GM21717 (cell line): ENCODE results near the gene COL27A1.

Source experiments
- ATAC-seq: cut with Tn5 transposase; IDR thresholded peaks from one replicate; pipeline ENCODE4 v1.9.1; 2021; ENCODE audit warnings: mild to moderate bottlenecking, moderate library complexity; ENCODE audit not compliant: unreplicated experiment

The COL27A1 gene

GRCh38 chr9:114166103-114166470, 10.8 kb downstream of the COL27A1 start:
- ATAC-seq: no peak

- no peak for ATAC-seq
These were observed 11.6 kb downstream of the COL27A1 start for GRCh38 chr9:114166614-114167572.

- no peak for ATAC-seq
These were observed 12.3 kb downstream of the COL27A1 start for GRCh38 chr9:114167591-114168091.

DNA sequence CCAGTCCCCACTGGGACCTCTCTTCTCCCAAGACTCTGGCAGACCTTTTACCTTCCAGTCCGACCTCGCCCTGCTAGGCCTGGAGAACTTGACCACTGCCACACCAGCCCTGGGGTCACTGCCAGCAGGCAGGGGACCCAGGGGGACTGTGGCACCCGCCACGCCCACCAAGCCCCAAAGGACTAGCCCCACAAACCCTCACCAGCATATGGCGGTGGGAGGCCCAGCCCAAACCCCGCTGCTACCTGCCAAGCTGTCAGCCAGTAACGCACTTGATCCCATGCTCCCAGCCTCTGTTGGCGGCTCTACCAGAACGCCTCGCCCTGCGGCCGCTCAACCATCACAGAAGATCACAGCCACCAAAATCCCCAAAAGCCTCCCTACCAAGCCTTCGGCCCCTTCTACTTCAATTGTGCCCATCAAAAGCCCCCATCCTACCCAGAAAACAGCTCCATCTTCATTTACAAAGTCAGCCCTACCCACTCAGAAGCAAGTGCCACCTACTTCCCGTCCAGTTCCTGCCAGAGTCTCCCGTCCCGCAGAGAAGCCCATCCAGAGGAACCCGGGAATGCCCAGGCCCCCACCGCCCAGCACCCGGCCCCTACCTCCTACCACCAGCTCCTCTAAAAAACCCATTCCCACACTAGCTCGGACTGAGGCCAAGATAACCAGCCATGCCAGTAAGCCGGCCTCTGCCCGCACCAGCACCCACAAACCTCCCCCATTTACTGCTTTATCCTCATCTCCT, 13.1 kb downstream of the COL27A1 start:
- ATAC-seq: no peak

DNA sequence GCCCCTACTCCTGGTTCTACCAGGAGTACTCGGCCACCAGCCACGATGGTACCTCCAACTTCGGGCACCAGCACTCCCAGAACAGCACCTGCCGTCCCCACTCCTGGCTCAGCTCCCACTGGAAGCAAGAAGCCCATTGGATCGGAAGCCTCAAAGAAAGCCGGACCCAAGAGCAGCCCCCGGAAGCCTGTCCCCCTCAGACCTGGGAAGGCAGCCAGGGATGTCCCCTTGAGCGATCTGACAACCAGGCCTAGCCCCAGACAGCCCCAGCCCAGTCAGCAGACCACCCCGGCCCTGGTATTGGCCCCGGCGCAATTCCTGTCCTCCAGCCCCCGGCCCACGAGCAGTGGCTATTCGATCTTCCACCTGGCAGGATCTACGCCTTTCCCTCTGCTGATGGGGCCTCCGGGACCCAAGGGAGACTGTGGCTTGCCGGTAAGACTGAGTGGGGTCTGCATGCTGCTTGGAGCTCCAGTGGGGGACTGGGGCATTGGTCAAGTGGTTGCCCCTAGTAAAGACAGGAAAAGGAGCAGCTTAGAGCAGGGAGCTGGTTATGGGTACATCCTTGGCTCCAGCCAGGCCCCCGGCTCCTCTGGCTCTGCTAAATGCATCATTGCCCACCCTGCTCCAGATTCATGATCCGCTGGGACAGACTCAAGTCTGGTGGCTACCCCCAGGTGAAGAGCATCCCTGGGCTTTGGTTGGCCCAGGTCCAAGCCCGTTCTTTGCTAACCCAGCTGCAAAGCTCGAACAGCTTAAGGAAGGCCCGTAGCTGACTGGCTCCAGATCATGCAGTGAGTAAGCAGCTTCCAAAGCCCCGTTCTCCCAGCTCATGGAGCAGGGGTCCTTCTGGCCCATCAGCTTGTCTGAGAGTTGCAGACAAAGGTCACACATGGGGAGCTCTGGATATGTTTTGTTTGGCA, 14.0 kb downstream of the COL27A1 start:
- ATAC-seq: no peak

DNA sequence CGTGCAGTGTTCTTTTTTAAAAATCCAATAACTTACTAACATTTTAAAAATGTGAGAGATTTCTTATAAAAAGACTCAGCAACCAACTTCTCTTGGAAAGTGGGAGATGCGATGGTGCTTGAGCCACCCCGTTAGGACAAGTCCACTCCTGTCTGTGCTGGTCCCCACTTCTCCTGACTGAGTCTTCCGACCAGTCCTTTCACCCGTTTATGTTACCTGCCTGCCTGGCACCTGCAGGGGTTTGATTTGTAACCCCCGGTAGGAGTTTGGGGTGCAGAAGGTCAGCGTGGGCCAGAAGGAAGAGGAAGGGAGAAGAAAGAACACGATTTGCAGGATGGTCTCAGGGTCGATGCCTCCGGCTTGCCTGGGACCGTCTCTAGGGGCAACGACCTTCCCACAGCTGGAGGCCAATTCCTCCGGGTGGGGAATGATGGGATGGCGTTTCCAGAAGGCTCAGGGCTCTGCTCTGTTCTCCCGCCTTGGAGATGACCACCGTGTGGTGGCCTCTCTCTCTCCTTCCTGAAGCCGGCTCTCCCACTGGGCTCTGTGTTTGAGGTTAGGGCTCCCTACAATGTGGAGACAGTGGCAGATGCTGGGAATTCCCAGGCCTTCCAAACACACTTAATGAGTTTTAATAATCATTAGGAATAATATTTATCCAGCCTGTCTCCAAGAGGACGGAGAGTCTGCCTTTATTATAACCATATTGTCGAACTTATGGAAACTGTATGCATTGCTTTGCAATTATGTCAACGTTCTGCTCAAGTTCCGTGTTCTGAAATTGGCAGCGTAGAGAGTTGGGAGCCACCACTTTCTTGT, 14.8 kb downstream of the COL27A1 start:
- no peak for ATAC-seq

DNA sequence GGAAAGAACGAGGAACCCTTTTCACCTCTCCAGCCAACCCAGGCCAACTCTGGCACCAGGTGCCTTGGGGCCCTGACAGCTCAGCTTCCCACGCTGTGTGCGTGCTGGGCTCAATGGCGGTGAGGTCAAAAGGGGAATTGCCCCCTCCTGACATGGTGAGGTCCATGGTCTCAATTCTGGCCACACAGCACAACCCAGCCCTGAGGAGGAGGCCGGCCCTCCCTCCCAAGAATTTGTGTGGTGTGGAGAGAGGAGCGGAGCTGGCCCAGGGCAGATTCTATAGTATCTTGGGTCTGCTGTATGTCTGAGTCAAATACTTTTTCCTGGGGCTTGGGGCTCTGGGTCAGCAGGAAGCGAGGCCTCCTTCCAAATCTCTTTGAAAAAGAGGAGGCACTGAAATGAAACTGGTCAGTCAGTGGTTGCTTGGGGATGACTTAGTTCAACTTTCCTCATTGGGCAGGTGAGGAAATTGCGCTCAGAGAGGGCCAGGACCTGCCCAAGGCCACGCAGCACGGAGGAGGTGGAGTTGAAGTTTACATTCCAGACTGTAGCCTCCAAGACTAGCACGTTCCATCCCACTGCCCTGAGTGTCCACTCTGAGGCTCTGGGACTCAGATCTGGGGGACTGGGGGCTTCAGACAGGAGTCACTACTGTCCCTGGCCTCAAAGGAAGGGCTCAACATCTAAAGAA, 15.6 kb downstream of the COL27A1 start:
- no peak for ATAC-seq

- no peak for ATAC-seq
These were observed 16.2 kb downstream of the COL27A1 start for GRCh38 chr9:114171500-114171899.

- ATAC-seq: no peak
These were observed 17.9 kb downstream of the COL27A1 start for GRCh38 chr9:114172981-114173833.

DNA sequence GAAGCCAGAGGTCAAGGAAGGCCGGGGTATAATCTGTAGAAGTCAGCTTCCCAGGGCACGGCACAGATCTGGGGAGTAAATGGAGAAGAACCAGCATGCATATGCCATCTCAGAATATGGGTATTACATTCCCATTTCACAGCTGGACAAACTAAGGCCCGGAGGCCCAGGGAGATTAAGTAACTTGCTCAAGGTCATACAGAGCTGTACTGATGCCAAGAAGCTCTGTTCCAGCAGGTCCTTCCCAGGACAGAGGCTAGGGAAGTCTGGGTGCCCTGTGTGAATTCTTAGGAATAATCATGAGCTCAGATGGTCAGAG, 19.2 kb downstream of the COL27A1 start:
- ATAC-seq: no peak

DNA sequence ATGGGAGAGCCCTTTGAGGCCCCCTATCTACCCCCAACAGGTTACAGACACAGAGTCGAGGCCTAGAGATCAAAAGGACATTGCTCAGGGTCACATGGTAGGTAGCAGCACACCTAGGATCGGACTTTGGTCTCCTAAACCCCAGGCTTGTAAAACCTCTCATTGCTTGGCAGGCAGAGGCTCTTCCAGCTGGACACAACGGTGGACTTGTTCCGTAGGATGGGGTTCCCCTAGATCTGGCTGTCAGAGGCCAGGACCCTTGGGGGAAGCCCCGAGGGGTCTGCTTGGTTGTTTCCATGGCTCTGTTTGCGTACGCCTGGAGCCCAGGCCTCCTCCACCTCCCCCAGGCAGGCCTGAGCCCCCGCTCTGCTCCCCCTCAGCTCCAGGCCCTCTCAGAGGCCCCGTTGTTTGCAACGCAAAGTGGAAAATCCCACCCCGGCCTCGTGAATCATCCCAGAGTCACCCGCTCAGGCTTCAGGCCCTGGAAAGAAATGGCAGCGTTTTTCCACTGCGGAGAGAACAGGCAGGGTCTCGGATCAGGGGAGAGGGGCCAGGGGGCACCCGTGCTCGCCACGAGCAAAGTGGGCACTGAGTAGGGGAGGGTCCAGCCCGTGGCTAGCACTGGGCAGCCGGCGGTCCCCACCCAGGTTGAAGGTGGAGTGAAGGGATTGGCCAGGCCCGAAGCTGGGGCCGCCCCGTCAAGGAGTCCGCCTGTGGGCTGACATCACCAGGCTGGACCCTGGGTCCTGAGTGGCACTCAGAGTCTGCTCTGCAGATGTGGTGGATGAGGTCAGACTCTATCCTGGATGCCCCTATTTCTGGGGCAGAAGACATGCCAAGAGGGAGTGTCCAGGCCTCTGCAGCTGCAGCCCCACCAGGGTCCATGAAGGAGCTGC, 19.8 kb downstream of the COL27A1 start:
- ATAC-seq: no peak

GRCh38 chr9:114176624-114177291, 21.4 kb downstream of the COL27A1 start:
- no peak for ATAC-seq

- no peak for ATAC-seq
These were observed 22.2 kb downstream of the COL27A1 start for GRCh38 chr9:114177423-114178064.

GRCh38 chr9:114178076-114178475, 22.7 kb downstream of the COL27A1 start:
- no peak for ATAC-seq

GRCh38 chr9:114178756-114179450, 23.6 kb downstream of the COL27A1 start:
- no peak for ATAC-seq

- ATAC-seq: no peak
These were observed 24.2 kb downstream of the COL27A1 start for GRCh38 chr9:114179516-114179915.
